Measurements from ENCODE around the gene C1orf185. TPM values are rescaled to one million over a fixed set of nuclear protein-coding genes. Genes with fewer than 3 reads are reported as not detected.

C1orf185 gene
- total and polyA plus RNA-seq, 2 of the 4 experiments (the other 2 are of a cell fraction): not detected

GRCh38 chr1:51114137-51114536, 12.1 kb downstream of the C1orf185 start:
- H3K9me1 ChIP-seq (ENCODE audit: insufficient read depth, low read length): no peaks in the 10 kb centered on the region
- dilution Hi-C loops (cut with HindIII; ENCODE audit: low sequenced_read_pairs, unreplicated experiment): no loop called here
- H4K20me1 ChIP-seq (ENCODE audit: insufficient read depth, low read length): no peaks in the 10 kb centered on the region
- no peak for TF ChIP-seq USF2 (IDR thresholded peaks at IDR 0.05; ENCODE audit: low read depth, low read length)
- TF ChIP-seq BHLHE40 (IDR thresholded peaks at IDR 0.05; ENCODE audit: low read depth, low read length): no peak
- no peak for TF ChIP-seq ELK1 (IDR thresholded peaks at IDR 0.05; ENCODE audit: borderline replicate concordance, low read depth, low read length)
- no peak for TF ChIP-seq CEBPB (IDR thresholded peaks at IDR 0.05; ENCODE audit: low read depth, low read length)
- no peak for TF ChIP-seq RAD21 (IDR thresholded peaks at IDR 0.05; ENCODE audit: low read length)
- no peak for TF ChIP-seq FOS (IDR thresholded peaks at IDR 0.05; ENCODE audit: low read depth, low read length)
- TF ChIP-seq MXI1 (IDR thresholded peaks at IDR 0.05; ENCODE audit: borderline replicate concordance, low read depth, low read length): no peak
- no peak for TF ChIP-seq RFX5 (IDR thresholded peaks at IDR 0.05; ENCODE audit: low read depth, low read length)
- no peak for TF ChIP-seq CTCF (conservative IDR thresholded peaks at IDR 0.05; ENCODE audit: low read depth, low read length)
- TF ChIP-seq NFE2L2 (IDR thresholded peaks at IDR 0.05; ENCODE audit: low read depth, low read length): no peak
- TF ChIP-seq MAFK (IDR thresholded peaks at IDR 0.05; ENCODE audit: low read depth, low read length): no peak
- TF ChIP-seq SMC3 (IDR thresholded peaks at IDR 0.05; ENCODE audit: low read depth, low read length): no peak
- TF ChIP-seq MAZ (IDR thresholded peaks at IDR 0.05; ENCODE audit: borderline replicate concordance, low read depth, low read length): no peak
- TF ChIP-seq CHD1 (IDR thresholded peaks at IDR 0.05; ENCODE audit: low read depth, low read length): no peak
- no peak for TF ChIP-seq POLR2A (IDR thresholded peaks at IDR 0.05; ENCODE audit: low read depth, low read length)
- TF ChIP-seq RCOR1 (IDR thresholded peaks at IDR 0.05; ENCODE audit: insufficient replicate concordance, low read length): no peak
- H3K27me3 ChIP-seq (ENCODE audit: control insufficient read depth, insufficient read depth, low read length): no peaks in the 10 kb centered on the region
- no peak overlapping the region for H3K9ac ChIP-seq (ENCODE audit: low read depth, low read length)
- in situ Hi-C loops (cut with MboI; ENCODE audit: low sequenced_read_pairs): no loop called here
- no peak overlapping the region for H3K27ac ChIP-seq (ENCODE audit: insufficient read depth, low read length)
- intact Hi-C loops (cut with micrococcal nuclease): no loop called here
- CTCF ChIA-PET: no interaction called here
- H3K4me3 ChIP-seq (ENCODE audit: insufficient read depth, low read depth, low read length): no peak overlapping the region
- no peaks in the 10 kb centered on the region for H3K79me1 ChIP-seq (ENCODE audit: low read depth in 1 of 2, low read length in 2 of 2)
- H2AFZ ChIP-seq (replicated peaks; ENCODE audit: low read length, poor library complexity): no peak overlapping the region
- H2BK120ac ChIP-seq (ENCODE audit: low read depth, low read length): no peak overlapping the region
- H2AK9ac ChIP-seq (replicated peaks; ENCODE audit: low read depth, low read length, poor library complexity): no peak overlapping the region
- WGBS, 2 experiments (ENCODE audit: extremely low coverage in 2 of 2, insufficient read length in 1 of 2): no CpG with 5 or more reads among the region's 6 CpGs
- H4K91ac ChIP-seq (ENCODE audit: insufficient read depth, low read depth, low read length): no peak overlapping the region
- H3K4me1 ChIP-seq (ENCODE audit: control insufficient read depth, insufficient read depth, low read length): no peaks in the 10 kb centered on the region
- no peak overlapping the region for H3K56ac ChIP-seq (ENCODE audit: extremely low read depth, insufficient read depth, low read length)
- no peak overlapping the region for H3K23ac ChIP-seq (ENCODE audit: low read depth, low read length)
- no peak overlapping the region for H2BK15ac ChIP-seq (ENCODE audit: low read depth, low read length)
- H2BK5ac ChIP-seq (ENCODE audit: low read depth, low read length, poor library complexity, severe bottlenecking): no peak overlapping the region
- H3K14ac ChIP-seq (replicated peaks; ENCODE audit: low read depth, low read length): no peak overlapping the region
- POLR2A ChIA-PET (ENCODE audit: unreplicated experiment): no interaction called here
- H4K5ac ChIP-seq (ENCODE audit: low read depth, low read length): no peak overlapping the region
- no peak overlapping the region for H2BK20ac ChIP-seq (ENCODE audit: low read depth, low read length)
- DNase-seq: no peak
- BruUV-seq (replicated peaks): no TSS peak
- H3K4ac ChIP-seq (ENCODE audit: low read depth, low read length): no peak overlapping the region
- no peaks in the 10 kb centered on the region for H3K9me3 ChIP-seq (ENCODE audit: control insufficient read depth, insufficient read depth, low read length)
- H3K36me3 ChIP-seq (ENCODE audit: control insufficient read depth, insufficient read depth, low read length): no peaks in the 10 kb centered on the region
- ATAC-seq (ENCODE audit: low read depth): no peak
- no peak overlapping the region for H2AK5ac ChIP-seq (ENCODE audit: low read depth, low read length)
- H3K4me2 ChIP-seq (ENCODE audit: low read depth, low read length): no peak overlapping the region
- no peak overlapping the region for H3K18ac ChIP-seq (ENCODE audit: low read depth, low read length)
- H4K8ac ChIP-seq (ENCODE audit: low read depth in 2 of 2, low read length in 2 of 2): no peak overlapping the region
